ENCODE results near the gene LRRC45.

LRRC45 gene

GRCh38 chr17:81993729-81994592 lies 29.1 kb upstream of the LRRC45 start:
- DNase-seq = no peak

GRCh38 chr17:81994593-81995462 lies 28.3 kb upstream of the LRRC45 start:
- DNase-seq = peak in 2 of 56 donors; percentile 7 to 16

DNA sequence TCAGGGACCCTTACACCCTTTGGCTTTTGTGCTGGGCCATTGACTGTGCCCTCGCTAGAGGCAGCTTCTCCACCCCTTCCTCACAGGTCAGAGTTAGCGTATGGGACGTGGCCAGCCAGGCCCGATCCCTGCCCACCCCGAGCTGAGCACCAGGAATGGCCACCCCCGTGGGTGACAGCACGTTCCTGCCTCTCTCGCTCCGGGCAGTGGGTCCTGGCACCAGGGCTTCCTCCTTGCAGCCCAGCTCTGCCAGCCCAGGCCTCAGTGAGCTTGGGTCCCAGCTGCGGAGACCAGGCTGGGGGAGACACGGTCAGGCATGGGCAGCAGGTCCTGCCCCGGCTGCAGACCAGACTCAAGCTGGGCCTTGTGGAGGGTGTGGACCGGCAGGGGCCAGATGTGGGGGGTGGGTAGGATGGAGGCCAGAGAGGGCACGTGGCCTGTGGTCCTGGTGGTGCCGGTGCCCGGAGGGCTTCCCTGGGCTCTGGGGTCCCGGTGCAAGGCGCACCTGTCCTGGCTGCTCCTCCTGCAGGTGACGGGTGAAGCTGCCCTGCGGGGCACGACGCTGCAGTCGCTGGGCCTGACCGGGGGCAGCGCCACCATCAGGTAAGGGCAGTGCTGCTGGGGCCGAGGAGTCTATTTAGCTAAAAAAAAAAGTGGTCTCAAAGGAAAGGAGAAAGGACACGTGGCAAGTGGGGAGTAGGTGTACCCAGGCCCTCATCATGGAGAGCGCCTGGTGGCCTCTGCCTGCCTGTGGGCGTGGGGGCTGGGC lies 27.5 kb upstream of the LRRC45 start:
- no peak for DNase-seq

DNA sequence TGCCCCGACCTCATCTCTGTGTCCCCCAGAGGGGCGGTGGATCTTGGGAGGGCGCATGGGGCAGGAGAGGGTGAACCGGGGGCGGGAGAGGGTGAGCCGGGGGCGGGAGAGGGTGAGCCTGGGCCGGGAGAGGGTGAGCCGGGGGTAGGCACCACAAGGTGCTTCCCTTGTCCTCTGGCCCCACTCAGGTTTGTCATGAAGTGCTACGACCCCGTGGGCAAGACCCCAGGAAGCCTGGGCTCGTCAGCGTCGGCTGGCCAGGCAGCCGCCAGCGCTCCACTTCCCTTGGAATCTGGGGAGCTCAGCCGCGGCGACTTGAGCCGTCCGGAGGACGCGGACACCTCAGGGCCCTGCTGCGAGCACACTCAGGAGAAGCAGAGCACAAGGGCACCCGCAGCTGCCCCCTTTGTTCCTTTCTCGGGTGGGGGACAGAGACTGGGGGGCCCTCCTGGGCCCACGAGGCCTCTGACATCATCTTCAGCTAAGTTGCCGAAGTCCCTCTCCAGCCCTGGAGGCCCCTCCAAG lies 26.8 kb upstream of the LRRC45 start:
- no peak for DNase-seq

DNA sequence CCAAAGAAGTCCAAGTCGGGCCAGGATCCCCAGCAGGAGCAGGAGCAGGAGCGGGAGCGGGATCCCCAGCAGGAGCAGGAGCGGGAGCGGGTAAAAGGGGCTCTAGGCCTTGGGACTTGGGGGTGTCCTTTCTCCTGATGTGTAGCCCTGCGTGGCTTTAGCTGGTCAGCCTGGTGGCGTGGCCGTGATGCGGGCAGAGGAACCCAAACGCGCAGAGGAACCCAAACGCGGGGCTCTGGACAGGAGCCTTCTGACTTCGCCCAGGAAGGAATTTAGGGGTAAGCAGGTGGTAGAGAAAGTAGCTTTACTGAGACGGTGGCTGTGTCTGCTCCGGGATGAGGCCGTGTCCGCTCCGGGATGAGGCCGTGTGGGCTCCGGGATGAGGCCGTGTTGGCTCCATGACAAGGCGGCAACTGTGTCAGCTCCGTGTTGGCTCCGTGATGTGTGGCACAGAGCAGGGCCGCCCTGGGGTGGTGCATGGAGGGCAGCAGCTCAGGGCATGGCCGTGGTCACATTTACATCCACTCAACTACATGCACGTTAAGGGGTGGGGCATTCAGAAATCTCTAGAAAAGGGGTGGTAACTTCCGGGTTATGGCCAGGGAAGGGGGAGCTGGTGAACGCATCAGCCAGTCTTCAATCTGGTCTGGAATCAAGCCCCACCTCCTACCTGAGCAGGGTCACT lies 26.2 kb upstream of the LRRC45 start:
- DNase-seq = no peak

DNA sequence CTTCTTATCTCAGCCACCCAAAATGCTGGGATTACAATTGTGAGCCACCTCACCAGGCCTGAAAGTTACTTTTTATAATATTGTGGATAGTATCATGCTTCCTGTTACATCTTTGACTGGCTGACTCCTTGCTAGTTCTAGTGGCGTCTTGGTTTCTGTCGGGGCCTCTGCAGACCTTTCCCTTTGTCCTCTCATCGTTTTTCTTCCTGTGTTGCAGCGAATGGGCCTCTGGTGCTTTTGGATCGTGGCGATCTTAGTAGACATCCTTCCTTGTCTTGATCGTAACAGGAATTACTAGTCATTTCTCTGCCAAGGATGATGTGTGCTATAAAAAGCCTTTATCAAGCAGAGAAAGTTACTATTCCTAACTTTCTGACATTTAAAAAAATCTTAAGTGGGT lies 24.9 kb upstream of the LRRC45 start:
- no peak for DNase-seq

GRCh38 chr17:81998691-81999438 lies 24.2 kb upstream of the LRRC45 start:
- no peak for DNase-seq

GRCh38 chr17:81999587-81999975 lies 23.5 kb upstream of the LRRC45 start:
- DNase-seq = no peak

GRCh38 chr17:81999976-82000802 lies 22.9 kb upstream of the LRRC45 start:
- no peak for DNase-seq

DNA sequence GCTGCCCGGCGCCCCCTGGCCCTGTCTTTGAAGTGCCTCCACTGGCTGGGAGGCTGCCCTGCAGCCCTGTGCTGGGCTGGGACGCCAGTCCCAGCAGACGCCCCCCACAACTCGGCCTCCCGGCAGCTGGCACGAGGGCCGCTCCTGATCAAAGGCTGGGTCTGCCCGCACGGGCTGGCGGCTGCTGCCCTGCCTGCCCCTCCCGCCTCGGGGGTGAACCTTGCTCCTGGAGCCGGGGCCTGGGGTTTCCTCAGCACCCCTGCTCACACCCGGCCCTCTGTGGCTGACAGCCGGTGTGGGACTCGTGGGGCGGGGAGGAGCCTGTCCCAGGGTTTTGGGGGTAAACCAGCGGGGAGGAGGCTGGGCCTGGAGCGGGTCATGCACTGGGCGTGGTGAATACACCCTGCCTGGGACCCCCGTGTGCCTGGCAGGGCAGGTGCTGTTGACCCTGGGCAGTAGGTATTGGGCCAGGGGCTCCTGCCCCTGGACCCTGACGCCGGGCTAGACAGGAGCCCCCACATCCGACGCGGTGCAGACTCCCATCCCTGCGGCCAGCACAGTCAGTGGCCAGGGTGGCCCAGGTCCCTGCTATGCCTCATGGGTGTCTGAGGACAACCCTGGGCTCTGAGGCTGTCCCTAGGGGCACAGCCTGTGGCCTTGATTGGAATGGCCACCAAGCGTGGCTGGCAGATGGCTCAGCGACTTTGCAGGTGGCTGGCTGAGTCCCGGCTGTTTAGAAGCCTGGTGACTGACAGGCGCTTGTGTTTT lies 22.1 kb upstream of the LRRC45 start:
- no peak for DNase-seq

DNA sequence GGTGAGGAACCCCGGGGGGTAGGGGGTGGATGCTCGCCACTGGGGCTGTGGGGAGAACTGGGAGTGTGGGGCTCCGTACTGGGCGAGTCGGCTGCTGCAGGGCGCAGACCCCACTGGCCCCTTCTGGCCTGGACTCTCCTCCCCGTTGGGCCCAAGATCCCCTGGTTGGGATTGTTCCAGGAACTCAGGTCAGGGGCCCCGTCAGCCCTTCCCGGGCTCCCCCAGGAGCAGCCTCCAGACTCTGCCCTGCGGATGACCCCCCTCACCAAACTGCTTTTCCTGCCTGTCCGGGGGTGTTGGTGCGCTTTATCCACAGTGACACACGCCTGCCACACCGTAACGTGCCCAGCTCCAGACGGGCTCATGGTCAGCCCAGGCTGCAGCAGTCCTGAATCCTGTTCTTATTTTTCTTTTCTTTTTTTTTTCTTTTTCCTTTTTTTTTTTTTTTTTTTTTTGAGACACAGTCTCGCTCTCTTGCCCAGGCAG lies 21.5 kb upstream of the LRRC45 start:
- DNase-seq = no peak

DNA sequence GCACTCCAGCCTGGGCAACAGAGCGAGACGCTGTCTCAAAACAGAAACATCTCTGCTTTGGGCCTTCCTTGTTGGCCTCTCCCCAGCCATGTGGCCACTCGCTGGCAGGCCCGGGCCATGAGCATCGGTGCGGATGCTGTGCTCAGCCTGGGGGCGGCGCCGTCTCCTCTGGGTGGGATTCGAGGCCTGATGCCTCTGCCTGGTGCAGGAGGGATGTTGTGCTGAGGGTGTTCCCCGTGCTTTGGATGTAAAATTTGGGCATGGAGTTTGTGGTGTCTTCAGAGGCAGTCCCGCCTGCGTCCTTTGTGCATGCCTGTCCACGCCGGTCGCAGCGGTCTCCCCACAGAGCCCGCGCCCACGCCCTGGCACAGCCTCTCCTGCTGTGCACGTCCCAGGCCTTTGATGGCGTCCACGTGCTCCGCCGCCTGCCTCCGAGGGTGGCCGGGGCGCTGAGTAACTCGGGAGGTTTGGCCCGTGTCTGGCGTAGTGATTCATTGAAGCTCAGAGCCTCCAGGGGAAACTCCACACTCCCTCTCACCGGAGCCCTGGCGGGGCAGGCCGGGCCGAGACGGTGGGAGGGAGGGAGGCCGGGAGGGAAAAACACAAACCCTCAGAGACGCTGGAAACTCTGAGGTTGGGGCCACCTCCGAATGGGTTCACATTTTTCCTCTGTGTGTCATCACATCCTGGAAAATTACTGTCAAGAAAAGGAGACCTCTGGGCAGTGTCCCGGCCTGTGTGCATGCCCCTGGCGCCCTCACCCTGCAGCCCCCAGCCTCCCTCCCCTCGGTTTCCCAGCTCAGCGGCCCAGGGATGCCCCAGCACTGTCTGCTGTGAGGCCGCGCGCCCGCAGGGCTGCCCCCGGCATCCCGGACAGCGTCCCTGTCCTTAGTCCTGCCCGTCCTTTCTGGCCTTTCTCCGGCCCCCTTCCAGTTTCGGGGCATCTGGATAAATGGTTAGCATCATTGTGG lies 19.4 kb upstream of the LRRC45 start:
- DNase-seq = no peak

DNA sequence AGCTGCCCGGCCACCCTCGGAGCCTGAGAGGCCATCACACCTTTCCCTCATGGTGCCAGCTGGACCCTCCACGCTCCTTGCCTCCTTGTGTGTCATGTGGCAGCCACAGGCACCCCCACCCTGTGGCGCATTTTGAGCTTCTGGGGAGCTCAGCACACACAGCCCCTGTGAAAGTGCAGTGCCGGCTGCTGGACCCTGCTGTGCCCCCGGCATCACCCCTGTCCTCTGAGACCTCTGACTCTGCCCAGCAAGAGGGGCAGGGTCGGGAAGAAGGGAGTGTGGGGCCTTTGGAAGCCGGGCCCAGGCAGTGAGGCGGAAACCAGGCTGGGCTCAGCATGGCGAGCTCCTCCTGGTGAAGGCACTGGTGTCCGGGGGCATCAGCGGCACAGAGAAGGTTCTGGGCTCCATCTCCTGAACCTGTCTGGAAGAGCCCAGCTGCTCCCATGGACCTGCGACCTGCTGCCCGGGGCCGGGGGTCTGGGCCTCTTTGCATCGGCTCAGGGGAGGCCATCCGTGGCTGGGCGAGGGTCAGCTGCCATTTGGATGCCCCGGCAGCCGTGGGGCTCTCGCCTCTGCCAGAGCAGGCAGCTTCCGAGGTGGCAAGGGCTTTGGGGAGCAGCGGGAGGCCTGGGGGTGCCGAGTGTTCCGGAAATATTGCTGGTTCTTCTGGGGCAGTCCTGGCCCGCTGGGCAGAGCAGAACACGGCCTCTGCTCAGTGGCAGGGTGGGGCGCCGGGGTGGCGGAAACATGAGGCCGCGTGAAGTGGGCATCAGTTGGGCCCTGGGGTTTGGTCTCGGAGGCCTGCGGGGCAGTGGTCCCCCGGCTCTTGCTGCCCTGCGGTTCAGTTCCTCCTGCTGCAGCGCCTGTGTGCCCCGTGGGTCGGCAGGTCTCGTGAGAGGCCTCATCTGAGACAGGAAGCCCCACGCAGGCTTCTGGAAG lies 18.3 kb upstream of the LRRC45 start:
- no peak for DNase-seq

DNA sequence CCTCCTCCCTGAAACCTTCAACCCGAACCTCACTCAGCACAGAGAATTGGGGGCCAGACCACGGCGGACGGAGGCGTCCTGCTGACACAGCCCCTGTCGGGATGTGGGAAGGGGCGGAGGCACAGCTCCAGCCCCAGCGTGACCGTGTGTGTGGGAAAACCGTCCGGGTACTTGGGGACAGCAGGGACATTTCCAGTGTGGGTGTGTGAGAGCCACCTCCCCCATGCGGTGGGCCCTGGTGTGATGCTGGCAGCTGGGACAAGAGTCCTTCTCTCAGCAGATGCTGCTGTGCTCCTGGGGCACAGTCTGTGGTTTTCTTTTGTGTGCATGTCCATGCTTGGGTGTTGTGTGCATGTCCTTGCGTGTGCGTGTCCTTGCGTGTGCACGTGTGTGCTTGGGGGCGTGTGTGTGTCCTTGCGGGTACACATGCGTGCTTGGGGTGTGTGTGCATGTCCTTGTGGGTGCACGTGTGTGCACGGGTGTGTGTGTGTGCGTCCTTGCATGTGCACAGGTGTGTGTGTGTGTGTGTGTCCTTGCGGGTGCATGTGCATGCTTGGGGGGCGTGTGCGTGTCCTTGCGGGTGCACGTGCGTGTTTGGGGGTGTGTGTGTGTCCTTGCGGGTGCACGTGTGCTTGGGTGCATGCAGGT lies 17.3 kb upstream of the LRRC45 start:
- DNase-seq = no peak
